GM19099 (cell line): ENCODE measurements around the gene ARHGEF12.

Experiments used
- POLR2A ChIP-seq: IDR thresholded peaks from 3 replicates; pipeline ENCODE4 v1.6.1; 2011; ENCODE audit warnings: low read depth; ENCODE audit not compliant: insufficient read length; ENCODE audit errors: extremely low read depth

Gene ARHGEF12

DNA sequence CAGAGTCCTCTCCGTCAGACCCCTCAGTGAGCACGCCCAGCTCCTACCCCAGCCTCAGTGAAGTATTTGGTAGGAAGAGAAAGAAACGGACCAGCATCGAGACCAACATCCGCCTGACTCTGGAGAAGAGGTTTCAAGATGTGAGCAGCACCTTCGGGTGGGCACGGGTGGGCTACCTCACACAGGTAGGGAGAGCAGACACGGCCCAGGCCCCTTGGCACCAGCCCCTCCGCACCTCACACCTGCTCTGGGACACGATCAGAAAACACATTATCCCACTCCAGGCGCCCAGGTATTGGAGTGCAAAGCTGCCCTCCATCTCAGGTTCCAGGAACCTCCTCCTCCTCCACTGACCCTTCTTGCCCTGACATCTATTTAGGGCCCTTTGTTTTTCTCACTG is 28.7 kb upstream of the ARHGEF12 start:
- TF ChIP-seq POLR2A: no peak

DNA sequence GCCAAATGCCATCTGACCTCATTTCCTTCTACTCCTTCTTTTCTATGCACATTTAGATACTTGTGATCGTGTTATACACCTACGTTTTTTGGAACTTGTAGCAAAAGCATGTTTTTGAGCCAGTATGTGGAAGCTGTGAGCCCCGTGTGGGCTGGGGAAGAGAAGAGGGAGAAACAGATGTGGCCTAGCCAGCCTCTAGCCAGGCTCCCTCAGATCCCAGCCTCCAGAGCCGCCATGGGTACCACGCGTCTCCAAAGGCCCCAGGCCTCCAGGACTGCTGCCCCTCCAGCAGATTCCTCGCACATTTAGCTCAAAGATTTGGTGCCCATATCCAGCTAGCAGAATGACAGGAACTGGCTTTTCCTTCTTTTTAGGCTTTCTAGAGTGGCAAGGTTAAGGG is 28.1 kb upstream of the ARHGEF12 start:
- TF ChIP-seq POLR2A: no peak

DNA sequence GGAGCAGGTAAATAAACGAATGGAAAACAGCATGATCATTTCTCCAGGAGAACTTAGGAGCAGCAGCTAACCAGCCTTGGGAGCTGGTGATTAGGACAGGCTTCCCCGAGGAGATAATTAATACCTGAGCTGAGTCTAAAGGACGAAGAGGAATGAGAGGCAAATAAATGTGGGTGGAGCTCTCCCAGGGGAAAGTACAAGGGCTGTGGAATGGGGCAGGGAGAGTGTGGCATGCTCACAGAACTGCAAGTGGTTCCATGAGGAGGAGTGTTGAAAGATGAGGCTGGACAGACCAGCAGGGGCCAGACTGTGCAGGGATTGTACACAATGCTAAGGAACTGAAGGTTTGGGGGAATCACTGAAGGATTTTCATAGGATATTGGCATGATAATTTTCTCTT is 25.3 kb upstream of the ARHGEF12 start:
- TF ChIP-seq POLR2A: no peak

DNA sequence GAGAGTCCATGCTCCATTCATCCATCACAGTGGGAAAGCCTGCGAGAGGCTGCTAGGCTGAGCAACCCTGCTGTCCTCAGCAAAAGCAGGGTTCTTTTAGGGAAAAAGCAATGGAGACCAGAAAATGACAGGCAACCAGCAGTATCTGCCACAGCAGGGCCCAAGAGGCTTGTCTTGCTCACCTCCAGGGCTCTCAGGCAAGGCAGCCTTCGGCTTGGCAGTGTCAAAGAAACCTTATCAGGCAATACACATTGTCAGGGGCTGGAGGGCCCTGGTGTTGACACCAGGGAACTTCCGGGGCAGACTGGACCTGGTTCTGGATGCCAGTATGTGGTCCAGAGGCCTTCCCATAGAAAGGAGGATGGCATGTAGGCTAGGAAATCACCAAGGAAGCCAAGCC is 21.4 kb upstream of the ARHGEF12 start:
- TF ChIP-seq POLR2A: no peak

DNA sequence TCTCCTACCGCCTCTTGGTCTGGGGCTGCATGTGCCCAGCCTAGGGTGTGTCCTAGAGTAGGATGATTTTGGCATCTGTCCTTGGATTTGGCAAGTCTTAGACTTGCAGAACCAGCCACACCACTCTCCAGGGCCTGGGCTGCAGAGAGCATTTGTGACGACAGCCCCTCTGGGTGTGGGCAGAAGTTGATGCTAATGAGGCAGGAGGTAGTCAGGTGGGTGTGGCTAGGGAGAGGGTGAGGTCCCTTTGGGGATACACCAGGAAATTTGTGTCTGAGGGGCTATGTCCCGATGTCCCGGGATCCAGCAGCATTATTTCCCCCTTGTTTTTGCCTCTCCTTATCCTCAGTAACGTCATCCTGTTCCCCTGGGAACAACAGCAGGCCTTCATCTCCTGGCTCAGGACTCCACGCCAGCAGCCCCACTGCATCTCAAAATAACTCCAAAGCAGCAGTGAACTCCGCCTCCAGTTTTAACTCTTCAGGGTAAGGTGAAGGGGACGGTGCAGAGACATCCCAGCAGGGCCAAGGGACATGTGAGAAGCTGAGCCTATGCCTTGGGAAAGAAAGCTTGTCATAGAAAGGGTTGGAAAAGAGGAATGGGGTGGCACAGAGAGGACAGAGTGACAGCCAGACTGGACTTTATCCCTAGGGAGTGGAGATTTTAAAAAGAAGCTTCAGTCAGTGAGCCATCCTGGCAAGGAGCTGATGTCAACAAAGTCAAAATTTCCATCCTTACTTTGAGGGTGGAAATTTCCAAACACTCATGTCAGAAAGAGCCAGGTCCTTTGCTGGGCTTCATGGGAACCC is 19.1 kb upstream of the ARHGEF12 start:
- no peak for TF ChIP-seq POLR2A

DNA sequence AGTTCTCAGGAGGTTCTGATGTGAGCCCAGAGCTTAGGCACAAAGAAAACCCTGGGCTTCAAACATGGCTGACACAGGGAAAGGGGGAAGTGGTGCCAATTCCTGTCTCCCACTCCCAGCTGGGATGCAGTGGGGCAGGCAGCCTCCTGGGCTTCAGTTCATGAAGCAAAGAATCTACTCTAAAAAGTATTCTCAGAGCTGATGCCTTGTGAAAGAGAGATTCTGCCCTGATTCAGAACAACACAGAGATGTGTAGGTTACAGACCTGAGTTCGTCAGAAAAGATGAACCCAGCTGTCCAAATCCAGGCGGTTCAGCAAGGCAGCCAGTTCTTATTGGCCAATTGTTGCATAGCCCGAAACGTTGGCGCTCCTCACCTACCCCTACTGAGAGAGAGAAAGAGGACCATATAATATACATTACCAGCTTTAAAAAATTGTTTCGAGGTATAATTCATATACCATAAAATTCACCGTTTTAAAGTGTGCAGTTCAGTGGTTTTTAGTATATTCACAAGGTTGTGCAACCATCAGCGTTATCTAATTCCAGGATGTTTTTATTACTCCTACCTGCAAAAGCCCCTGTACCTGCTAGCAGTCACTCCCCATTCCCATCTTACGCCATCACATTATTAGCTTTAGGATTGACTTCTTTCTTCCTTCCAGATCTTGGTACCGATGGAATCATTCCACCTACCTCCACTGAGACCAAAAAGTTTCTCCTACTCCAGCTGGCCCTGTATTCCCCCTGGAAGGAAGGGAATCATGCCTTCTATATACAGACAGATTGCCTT is 18.3 kb upstream of the ARHGEF12 start:
- no peak for TF ChIP-seq POLR2A

DNA sequence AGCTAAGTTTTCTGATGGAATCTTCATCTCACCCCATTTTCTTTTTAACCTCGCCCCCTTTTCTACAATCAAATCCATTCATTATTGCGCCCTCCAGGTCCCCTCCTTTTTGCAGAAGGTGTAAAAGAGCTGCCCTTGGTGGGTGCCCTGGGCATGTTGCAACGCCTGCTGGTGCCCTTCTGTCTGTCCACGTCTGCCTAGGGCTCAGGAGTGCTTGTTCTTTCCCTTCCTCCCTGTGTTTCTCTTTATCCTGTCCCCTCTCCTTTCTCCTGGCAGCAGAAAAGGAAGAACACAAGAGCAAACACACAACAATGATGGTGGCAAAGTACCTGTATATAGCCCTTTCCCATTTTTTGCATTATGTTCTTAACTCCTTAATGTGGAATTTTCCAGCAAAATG is 17.3 kb upstream of the ARHGEF12 start:
- TF ChIP-seq POLR2A: no peak

DNA sequence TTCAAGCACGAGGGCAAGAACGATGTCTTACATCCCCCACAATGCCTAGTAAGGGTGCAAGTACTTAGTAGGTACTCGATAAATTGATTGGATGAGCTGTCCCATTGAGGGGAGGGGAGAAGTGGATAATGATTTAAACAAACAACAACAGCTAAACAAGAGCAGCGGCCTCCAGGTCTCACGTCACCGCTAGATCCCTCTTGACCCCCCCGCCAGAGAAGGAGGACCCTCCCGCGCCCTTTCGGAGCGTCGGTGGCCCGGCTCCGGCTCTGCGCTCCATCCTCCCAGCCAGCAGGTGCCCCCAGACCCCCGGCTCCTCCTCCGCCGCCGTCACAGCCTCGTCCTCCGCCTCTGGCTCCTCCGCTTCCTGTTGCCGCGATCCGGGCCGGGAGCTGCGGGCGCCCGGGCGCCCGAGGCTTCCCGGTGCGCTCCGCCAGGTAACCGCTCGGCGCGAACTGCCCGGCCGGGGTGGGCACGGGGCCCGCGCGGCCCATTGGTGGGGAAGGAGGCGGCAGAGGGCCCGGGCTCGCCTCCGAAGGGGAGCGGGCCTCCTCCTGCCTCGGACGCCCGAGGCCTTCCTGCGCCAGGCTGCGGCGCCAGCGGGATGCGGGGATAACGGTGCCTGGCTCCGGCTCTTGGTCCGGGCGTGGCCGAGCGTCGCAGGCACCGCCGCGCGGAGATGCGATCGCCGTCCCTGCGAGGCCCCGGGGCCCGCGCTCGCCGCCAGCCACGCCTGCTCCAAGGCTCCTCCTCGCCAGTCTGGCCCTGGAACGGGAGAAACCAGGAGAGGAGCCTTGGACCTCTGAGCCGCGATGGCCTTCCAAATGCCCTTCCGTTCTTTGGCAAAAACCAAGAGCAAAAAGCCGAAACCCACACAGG is 11.0 kb upstream of the ARHGEF12 start, which contains the start of gene TLCD5:
Gene TLCD5 (plus strand): TSS at position 368 of the 879 bp plus-strand sequence. CDS start 2,143 bp downstream, outside the sequence.
- peak; percentile 25 for TF ChIP-seq POLR2A

DNA sequence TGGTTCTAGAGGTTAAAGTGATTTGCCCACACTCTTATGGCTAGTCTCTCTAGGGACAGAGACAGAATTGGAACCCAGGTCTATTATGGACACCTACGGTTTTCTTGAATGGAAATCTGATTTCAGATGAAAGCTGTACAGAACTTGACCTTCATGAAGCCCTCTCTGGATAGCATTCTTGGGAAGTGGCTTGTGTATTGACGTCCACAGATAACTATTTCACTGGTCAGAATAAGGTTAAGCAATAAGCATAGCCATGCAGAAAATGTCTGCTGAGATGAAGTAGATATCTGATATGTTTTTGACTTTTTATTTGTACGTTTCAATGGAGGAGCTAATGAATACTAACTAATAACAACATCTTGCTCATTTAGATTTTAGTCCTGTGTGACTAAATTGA is 10.0 kb upstream of the ARHGEF12 start:
- no peak for TF ChIP-seq POLR2A

DNA sequence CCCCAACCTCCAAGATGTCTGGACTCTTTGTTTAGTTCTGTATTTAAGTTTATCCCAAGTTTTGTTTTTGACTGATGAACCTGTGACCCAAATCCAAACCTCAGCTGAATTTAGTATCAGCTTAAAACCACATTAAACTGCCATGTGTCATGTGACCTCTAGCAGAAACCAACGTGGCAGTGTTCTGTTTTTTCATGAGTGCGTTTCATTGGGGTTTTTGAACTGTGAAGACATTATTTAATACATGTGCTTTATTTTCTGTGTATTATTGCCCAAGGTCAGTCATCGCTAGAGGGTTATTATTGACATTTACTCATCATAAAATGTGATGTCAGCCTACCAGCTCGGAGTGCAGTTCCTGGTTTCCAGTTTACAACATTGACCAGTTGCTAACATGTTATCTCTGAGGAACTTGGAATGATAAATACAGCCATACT is 9.3 kb upstream of the ARHGEF12 start:
- no peak for TF ChIP-seq POLR2A

DNA sequence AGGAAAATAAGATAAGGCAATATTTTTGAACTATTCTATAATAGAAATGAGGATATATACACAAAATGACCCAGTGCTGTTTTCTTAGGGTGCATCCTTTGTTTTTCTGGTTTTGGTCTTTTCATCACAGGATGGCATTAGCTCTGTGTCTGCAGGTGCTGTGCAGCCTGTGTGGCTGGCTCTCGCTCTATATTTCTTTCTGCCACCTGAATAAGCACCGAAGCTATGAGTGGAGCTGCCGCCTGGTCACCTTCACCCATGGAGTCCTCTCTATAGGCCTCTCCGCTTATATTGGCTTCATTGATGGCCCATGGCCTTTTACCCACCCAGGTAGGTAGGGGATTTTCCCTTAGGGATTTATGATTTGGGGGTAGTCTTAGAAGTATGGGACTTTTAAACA is 8.9 kb upstream of the ARHGEF12 start:
- no peak for TF ChIP-seq POLR2A

DNA sequence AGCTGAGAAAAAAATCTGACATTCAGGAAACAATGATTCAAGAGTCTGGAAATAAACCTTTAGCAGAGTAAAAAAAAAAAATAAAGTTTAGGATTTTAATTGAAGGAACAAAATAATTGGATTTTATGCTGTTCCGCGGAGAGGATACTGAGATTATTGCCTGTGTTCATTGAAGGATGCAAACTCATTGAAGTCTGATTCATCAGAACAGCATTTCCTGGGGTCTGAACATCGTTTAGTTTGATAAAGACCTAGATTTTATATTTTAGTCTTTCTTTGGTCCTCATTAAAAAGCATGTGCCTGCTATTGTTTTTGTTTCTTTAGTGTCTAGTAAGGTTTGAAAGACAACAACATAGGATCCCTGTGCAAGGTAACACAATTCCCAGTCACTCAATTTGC is 6.7 kb upstream of the ARHGEF12 start:
- no peak for TF ChIP-seq POLR2A

DNA sequence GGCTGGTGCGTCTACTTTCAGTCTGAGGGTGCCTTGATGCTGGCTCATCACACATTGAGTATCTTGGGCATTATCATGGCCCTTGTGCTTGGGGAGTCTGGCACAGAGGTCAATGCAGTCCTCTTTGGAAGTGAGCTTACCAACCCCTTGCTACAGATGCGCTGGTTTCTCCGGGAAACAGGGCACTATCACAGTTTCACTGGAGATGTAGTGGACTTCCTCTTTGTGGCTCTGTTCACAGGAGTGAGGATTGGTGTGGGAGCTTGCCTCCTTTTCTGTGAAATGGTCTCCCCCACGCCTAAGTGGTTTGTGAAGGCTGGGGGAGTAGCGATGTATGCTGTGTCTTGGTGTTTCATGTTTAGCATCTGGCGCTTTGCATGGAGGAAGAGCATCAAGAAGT is 6.2 kb upstream of the ARHGEF12 start:
- TF ChIP-seq POLR2A: no peak

DNA sequence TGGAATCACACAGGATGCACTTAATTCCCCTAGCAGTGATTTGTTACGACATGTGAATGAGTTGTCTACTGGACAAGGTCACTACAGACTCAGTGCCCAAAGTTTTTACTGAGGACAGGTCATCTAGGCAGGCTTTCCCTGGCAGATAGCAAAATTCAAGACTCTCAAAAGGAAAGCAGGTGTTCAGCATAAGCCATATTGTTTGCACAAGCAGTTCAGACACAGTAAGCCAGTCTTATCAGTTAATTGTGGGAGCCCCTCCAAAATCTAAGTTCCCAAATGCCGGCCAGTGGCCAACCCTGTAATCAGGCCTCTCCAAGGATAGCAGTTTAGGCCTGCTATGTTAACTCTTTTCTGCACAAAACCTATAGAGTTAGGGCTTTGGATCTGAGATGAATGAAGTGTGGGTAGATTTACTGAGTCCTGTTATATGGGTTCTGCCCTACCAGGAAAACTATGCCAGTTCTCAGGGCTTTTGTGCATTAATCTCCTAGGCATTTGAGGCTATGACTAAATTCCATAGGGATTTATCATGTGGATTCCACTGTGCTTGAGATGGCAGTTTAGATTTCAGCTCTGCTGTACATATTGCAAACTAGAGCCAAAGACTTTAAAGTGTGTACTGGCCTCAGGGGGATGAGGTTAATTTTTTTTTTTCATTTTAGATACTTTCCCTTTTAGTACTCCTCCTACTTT is 4.8 kb upstream of the ARHGEF12 start:
- no peak for TF ChIP-seq POLR2A
